ENCODE results near the gene DAPK1. TPM values are rescaled to one million over a fixed set of nuclear protein-coding genes. Genes with fewer than 3 reads are reported as not detected.

Gene DAPK1
- total RNA-seq, 1 experiment from 2014 or later, result 19.7 TPM

DNA sequence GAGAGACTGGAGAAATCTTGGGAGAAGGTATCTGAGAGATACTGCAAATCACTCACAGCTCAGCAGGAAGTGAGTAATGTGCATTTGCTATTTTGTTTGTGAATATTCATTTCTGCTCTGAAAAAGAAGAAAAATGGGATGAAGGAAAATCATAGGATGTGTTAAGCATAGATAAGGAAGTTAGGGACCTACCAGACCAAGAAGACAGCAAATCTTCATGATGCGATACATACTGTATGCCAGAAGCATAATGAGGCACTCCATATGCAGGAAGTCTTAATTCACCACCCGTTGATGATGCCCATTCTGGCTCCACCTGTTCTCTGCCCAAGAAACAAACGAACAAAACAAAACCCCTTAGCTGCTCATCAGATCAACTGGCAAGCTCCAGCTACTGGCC, 6.1 kb upstream of the DAPK1 start:
- intact Hi-C loops (cut with micrococcal nuclease), result no loop called here
- no TSS peak for BruUV-seq (replicated peaks)

DNA sequence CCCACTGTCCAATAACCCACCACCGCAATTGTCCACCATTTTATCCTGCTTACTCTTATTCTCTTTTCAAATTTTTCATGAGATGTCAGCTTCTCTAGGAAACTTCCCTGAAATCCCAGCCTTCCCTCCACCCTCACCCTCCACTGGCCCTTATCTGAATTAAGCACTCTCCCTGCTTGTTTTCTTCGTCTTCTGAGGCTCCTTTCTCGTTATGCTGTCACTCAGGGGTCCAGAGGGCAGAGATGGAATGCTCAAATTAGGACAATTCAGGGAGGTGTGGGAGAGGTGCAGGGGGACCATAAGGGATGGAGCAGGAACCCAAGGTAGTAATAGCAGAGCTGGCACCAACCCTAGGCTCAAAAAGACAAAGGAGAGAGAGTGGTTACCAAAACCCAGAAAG, 5.0 kb upstream of the DAPK1 start:
- Mint-ChIP-seq H3K4me3 (ENCODE audit: unreplicated experiment) (no peak overlapping the region), H3K36me3 (ENCODE audit: insufficient read depth, unreplicated experiment) (no peaks in the 10 kb centered on the region), H3K27ac (ENCODE audit: low read depth, unreplicated experiment) (no peak overlapping the region), H3K9me3 (ENCODE audit: unreplicated experiment) (no peaks in the 10 kb centered on the region), H3K27me3 (ENCODE audit: insufficient read depth, unreplicated experiment) (no peaks in the 10 kb centered on the region), H3K4me1 (ENCODE audit: insufficient read depth, unreplicated experiment) (peaks cover 27% of the 10 kb centered on the region)
- POLR2A ChIA-PET, result no interaction called here
- CTCF ChIA-PET, result no interaction called here
- intact Hi-C loops (cut with micrococcal nuclease), result no loop called here
- TF ChIP-seq, protein P1, sequence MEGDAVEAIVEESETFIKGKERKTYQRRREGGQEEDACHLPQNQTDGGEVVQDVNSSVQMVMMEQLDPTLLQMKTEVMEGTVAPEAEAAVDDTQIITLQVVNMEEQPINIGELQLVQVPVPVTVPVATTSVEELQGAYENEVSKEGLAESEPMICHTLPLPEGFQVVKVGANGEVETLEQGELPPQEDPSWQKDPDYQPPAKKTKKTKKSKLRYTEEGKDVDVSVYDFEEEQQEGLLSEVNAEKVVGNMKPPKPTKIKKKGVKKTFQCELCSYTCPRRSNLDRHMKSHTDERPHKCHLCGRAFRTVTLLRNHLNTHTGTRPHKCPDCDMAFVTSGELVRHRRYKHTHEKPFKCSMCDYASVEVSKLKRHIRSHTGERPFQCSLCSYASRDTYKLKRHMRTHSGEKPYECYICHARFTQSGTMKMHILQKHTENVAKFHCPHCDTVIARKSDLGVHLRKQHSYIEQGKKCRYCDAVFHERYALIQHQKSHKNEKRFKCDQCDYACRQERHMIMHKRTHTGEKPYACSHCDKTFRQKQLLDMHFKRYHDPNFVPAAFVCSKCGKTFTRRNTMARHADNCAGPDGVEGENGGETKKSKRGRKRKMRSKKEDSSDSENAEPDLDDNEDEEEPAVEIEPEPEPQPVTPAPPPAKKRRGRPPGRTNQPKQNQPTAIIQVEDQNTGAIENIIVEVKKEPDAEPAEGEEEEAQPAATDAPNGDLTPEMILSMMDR (IDR thresholded peaks at IDR 0.05; ENCODE audit: unreplicated experiment), result no peak
- BruUV-seq (replicated peaks), result no TSS peak
- DNase-seq (ENCODE audit: unreplicated experiment), result no peak

More for the DNA sequence above, 6.1 kb upstream of the DAPK1 start:
- Mint-ChIP-seq H3K36me3 (ENCODE audit: insufficient read depth, unreplicated experiment) (no peaks in the 10 kb centered on the region), H3K27me3 (ENCODE audit: insufficient read depth, unreplicated experiment) (no peaks in the 10 kb centered on the region), H3K4me1 (ENCODE audit: insufficient read depth, unreplicated experiment) (peaks cover 27% of the 10 kb centered on the region), H3K27ac (ENCODE audit: low read depth, unreplicated experiment) (no peak overlapping the region), H3K4me3 (ENCODE audit: unreplicated experiment) (no peak overlapping the region), H3K9me3 (ENCODE audit: unreplicated experiment) (no peaks in the 10 kb centered on the region)
- TF ChIP-seq, protein P1 (IDR thresholded peaks at IDR 0.05; ENCODE audit: unreplicated experiment), result no peak
- POLR2A ChIA-PET, result no interaction called here
- CTCF ChIA-PET, result no interaction called here
- DNase-seq (ENCODE audit: unreplicated experiment), result no peak

DNA sequence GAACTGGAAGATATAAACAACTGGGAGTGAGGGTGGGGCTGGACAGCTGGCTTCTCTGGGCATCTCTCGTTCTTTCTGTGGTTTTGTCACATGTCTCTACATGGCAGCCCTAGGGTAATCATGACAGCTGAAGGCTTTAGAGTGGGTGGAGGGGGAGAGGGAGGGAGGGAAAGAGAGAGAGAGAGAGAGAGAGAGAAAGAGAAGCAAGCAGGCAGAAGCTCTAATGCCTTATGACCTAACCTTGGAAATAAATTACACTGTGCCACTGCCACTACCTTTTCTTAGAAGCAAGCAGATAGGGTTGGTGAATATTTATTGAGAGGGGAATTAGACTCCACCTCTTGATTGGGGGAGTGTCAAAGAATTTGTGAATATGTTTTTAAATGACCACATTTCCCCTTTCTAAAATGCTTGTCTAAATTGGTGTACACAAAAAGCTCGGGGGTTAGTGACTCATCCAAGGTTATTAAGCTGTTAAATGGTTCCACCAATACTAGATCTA, 2.6 kb upstream of the DAPK1 start:
- H3K27me3 Mint-ChIP-seq (ENCODE audit: insufficient read depth, unreplicated experiment), result no peaks in the 10 kb centered on the region
- H3K9me3 Mint-ChIP-seq (ENCODE audit: unreplicated experiment), result no peaks in the 10 kb centered on the region
- peak; percentile 64 for DNase-seq (ENCODE audit: unreplicated experiment)
- peak overlapping the region; percentile 19 for H3K27ac Mint-ChIP-seq (ENCODE audit: low read depth, unreplicated experiment)
- peaks cover 11% of the 10 kb centered on the region for H3K36me3 Mint-ChIP-seq (ENCODE audit: insufficient read depth, unreplicated experiment)
- TF ChIP-seq, protein P1 (IDR thresholded peaks at IDR 0.05; ENCODE audit: unreplicated experiment), result no peak
- BruUV-seq (replicated peaks), result no TSS peak
- peaks cover 27% of the 10 kb centered on the region for H3K4me1 Mint-ChIP-seq (ENCODE audit: insufficient read depth, unreplicated experiment)
- ChIA-PET CTCF (no interaction called here), POLR2A (interaction anchor here (0.6 to 1.9 kb wide), 9 partner anchors 10 to 964 kb away, joined by 3 to 21 read pairs (median 5); no protein-coding TSS in a partner anchor)
- intact Hi-C loops (cut with micrococcal nuclease), result loop anchor here (1.0 to 5.0 kb wide), 2 partner anchors 120 to 167 kb away; no protein-coding TSS in a partner anchor
- peak overlapping the region; percentile 18 for H3K4me3 Mint-ChIP-seq (ENCODE audit: unreplicated experiment)

DNA sequence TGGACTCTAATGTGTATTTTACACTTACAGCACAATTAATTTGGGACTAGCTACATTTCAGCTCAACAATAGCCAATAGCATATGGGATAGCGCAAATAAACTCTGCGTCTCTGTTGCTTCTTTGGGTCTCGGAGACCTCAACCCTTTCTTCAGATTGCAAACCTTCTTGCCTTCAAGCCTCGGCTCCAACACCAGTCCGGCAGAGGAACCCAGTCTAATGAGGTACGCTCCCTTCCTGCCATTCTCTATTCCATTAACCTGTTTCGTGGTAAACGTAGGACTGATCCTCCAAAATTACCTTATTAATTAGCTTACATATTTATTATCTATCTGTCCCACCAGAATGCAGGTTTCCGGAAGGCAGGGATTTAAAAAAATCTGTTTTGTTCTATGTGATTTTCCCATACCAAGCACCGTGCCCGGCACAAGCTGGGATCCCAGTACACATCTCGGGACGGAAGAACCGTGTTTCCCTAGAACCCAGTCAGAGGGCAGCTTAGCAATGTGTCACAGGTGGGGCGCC, 525 bp upstream of the DAPK1 start:
- intact Hi-C loops (cut with micrococcal nuclease), result loop anchor here (5.0 kb wide), 1 partner anchor 165 kb away; no protein-coding TSS in a partner anchor
- TF ChIP-seq, protein P1 (IDR thresholded peaks at IDR 0.05; ENCODE audit: unreplicated experiment), result no peak
- no TSS peak for BruUV-seq (replicated peaks)

More for the DNA sequence above, 525 bp upstream of the DAPK1 start:
- no peak for DNase-seq (ENCODE audit: unreplicated experiment)
- Mint-ChIP-seq H3K4me1 (ENCODE audit: insufficient read depth, unreplicated experiment) (peaks cover 22% of the 10 kb centered on the region), H3K36me3 (ENCODE audit: insufficient read depth, unreplicated experiment) (peaks cover 15% of the 10 kb centered on the region), H3K9me3 (ENCODE audit: unreplicated experiment) (no peaks in the 10 kb centered on the region), H3K27me3 (ENCODE audit: insufficient read depth, unreplicated experiment) (no peaks in the 10 kb centered on the region), H3K4me3 (ENCODE audit: unreplicated experiment) (peak overlapping the region; percentile 73), H3K27ac (ENCODE audit: low read depth, unreplicated experiment) (no peak overlapping the region)
- CTCF ChIA-PET, result interaction anchor here (0.6 to 2.5 kb wide), 19 partner anchors 9 to 368 kb away, joined by 3 to 9 read pairs (median 4); no protein-coding TSS in a partner anchor
- POLR2A ChIA-PET, result interaction anchor here (0.5 to 2.8 kb wide), 15 partner anchors 11 to 478 kb away, joined by 3 to 32 read pairs (median 5); no protein-coding TSS in a partner anchor

All from MCF 10A (cell line).